ENCODE results near the gene TBL1XR1. TPM values are rescaled to one million over a fixed set of nuclear protein-coding genes. Genes with fewer than 3 reads are reported as not detected.

The TBL1XR1 gene
- total RNA-seq, 1 donor from 2014 or later, result 102 TPM

GRCh38 chr3:177104299-177104992, 92.8 kb downstream of the TBL1XR1 start:
- Histone ChIP-seq H3K27ac (replicated peaks) (no peak overlapping the region), H3K27me3 (ENCODE audit: low read depth) (no peaks in the 10 kb centered on the region), H3K4me1 (peaks cover 90% of the 10 kb centered on the region), H3K36me3 (no peaks in the 10 kb centered on the region), H3K4me3 (no peak overlapping the region), H3K9me3 (replicated peaks) (no peaks in the 10 kb centered on the region)
- no peak for DNase-seq
- TF ChIP-seq CTCF (IDR thresholded peaks at IDR 0.05; ENCODE audit: borderline replicate concordance), result no peak
- intact Hi-C loops (cut with micrococcal nuclease), result no loop called here

- Histone ChIP-seq H3K4me1 (peaks cover 93% of the 10 kb centered on the region), H3K27ac (replicated peaks) (peak overlapping the region; percentile 22)
Observed at GRCh38 chr3:177102553-177102952, 94.7 kb downstream of the TBL1XR1 start.

GRCh38 chr3:177098551-177098950, 98.7 kb downstream of the TBL1XR1 start:
- intact Hi-C loops (cut with micrococcal nuclease), result no loop called here
- no peak overlapping the region for H3K4me3 ChIP-seq
- no peak overlapping the region for H3K27ac ChIP-seq (replicated peaks)
- peaks cover 14% of the 10 kb centered on the region for H3K9me3 ChIP-seq (replicated peaks)
- no peaks in the 10 kb centered on the region for H3K27me3 ChIP-seq (ENCODE audit: low read depth)
- peak; percentile 12 for TF ChIP-seq CTCF (IDR thresholded peaks at IDR 0.05; ENCODE audit: borderline replicate concordance)
- H3K36me3 ChIP-seq, result peaks cover 4% of the 10 kb centered on the region
- peaks cover 66% of the 10 kb centered on the region for H3K4me1 ChIP-seq
- DNase-seq, result no peak

More at GRCh38 chr3:177102553-177102952, 94.7 kb downstream of the TBL1XR1 start:
- no peaks in the 10 kb centered on the region for H3K36me3 ChIP-seq
- intact Hi-C loops (cut with micrococcal nuclease), result no loop called here
- no peak for DNase-seq
- no peak for TF ChIP-seq CTCF (IDR thresholded peaks at IDR 0.05; ENCODE audit: borderline replicate concordance)
- H3K27me3 ChIP-seq (ENCODE audit: low read depth), result no peaks in the 10 kb centered on the region
- H3K4me3 ChIP-seq, result no peak overlapping the region
- H3K9me3 ChIP-seq (replicated peaks), result no peaks in the 10 kb centered on the region

- H3K4me1 ChIP-seq, result peaks cover 47% of the 10 kb centered on the region
- H3K9me3 ChIP-seq (replicated peaks), result peaks cover 33% of the 10 kb centered on the region
- no peak overlapping the region for H3K27ac ChIP-seq (replicated peaks)
- H3K4me3 ChIP-seq, result no peak overlapping the region
- peaks cover 4% of the 10 kb centered on the region for H3K36me3 ChIP-seq
- no peak for TF ChIP-seq CTCF (IDR thresholded peaks at IDR 0.05; ENCODE audit: borderline replicate concordance)
- DNase-seq, result no peak
- H3K27me3 ChIP-seq (ENCODE audit: low read depth), result no peaks in the 10 kb centered on the region
- intact Hi-C loops (cut with micrococcal nuclease), result no loop called here
Observed at GRCh38 chr3:177096615-177097014, 100.7 kb downstream of the TBL1XR1 start.

GRCh38 chr3:177093966-177094365, 103.3 kb downstream of the TBL1XR1 start:
- Histone ChIP-seq H3K36me3 (peaks cover 4% of the 10 kb centered on the region), H3K27ac (replicated peaks) (no peak overlapping the region), H3K4me3 (no peak overlapping the region), H3K4me1 (peaks cover 43% of the 10 kb centered on the region), H3K9me3 (replicated peaks) (peaks cover 39% of the 10 kb centered on the region), H3K27me3 (ENCODE audit: low read depth) (no peaks in the 10 kb centered on the region)
- intact Hi-C loops (cut with micrococcal nuclease), result no loop called here
- no peak for TF ChIP-seq CTCF (IDR thresholded peaks at IDR 0.05; ENCODE audit: borderline replicate concordance)
- DNase-seq, result no peak

Measured in left ventricle myocardium inferior (tissue), 1 donor.